ENCODE measurements around the gene ANP32A.

GRCh38 chr15:68798346-68799094, 22.2 kb downstream of the ANP32A start:
- no peak for TF ChIP-seq EZH2 (IDR thresholded peaks at IDR 0.05; ENCODE audit: insufficient read depth, poor library complexity, severe bottlenecking)
- TF ChIP-seq EZH2phosphoT487 (IDR thresholded peaks at IDR 0.05; ENCODE audit: insufficient read depth, low read depth), result no peak
